BLaER1 (cell line): ENCODE measurements around the gene NUFIP2.
"Not testable (repeated sequence)": the region's sequence is repeated elsewhere in the genome, so short reads cannot be mapped to it uniquely, and the experiment has no call there.

Experiments
- H3K27ac ChIP-seq: shearing (Covaris generic); formaldehyde crosslinking; 2 replicates; pipeline ENCODE4 v1.8.1; 2022
- H3K27me3 ChIP-seq: shearing (Covaris generic); formaldehyde crosslinking; 2 replicates; pipeline ENCODE4 v1.8.1; 2022
- H3K36me3 ChIP-seq: shearing (Covaris generic); formaldehyde crosslinking; 2 replicates; pipeline ENCODE4 v1.8.1; 2022
- H3K4me1 ChIP-seq: shearing (Covaris generic); formaldehyde crosslinking; 2 replicates; pipeline ENCODE4 v1.8.1; 2022
- H3K4me2 ChIP-seq: shearing (Covaris generic); formaldehyde crosslinking; 2 replicates; pipeline ENCODE4 v1.8.1; 2022
- H3K4me3 ChIP-seq: shearing (Covaris generic); formaldehyde crosslinking; 2 replicates; pipeline ENCODE4 v1.8.1; 2022
- H3K9ac ChIP-seq: shearing (Covaris generic); formaldehyde crosslinking; 2 replicates; pipeline ENCODE4 v1.8.1; 2022
- H3K9me3 ChIP-seq: shearing (Covaris generic); formaldehyde crosslinking; 2 replicates; pipeline ENCODE4 v1.8.1; 2022
- H4K20me1 ChIP-seq: shearing (Covaris generic); formaldehyde crosslinking; 2 replicates; pipeline ENCODE4 v1.8.1; 2022
- Cebpa-rat ChIP-seq: shearing (Covaris generic); IDR thresholded peaks from 2 replicates; pipeline ENCODE4 v1.8.1; 2022

Gene NUFIP2

GRCh38 chr17:29240968-29241963, 52.7 kb downstream of the NUFIP2 start:
- Histone ChIP-seq H3K27ac (no peak overlapping the region), H4K20me1 (no peaks in the 10 kb centered on the region), H3K4me1 (peaks cover 32% of the 10 kb centered on the region), H3K9me3 (no peaks in the 10 kb centered on the region), H3K27me3 (no peaks in the 10 kb centered on the region), H3K4me3 (no peak overlapping the region), H3K9ac (no peak overlapping the region), H3K4me2 (no peak overlapping the region), H3K36me3 (no peaks in the 10 kb centered on the region)
- TF ChIP-seq Cebpa-rat: no peak

- no peaks in the 10 kb centered on the region for H3K9me3 ChIP-seq
- H3K4me3 ChIP-seq: no peak overlapping the region
- H3K4me2 ChIP-seq: peak overlapping the region; percentile 13; the same call in 1 of the 2 replicates
- no peaks in the 10 kb centered on the region for H4K20me1 ChIP-seq
- peaks cover 32% of the 10 kb centered on the region for H3K4me1 ChIP-seq
- peak overlapping the region; percentile 19; the same call in 1 of the 2 replicates for H3K27ac ChIP-seq
- H3K36me3 ChIP-seq: no peaks in the 10 kb centered on the region
- no peak for TF ChIP-seq Cebpa-rat
- no peak overlapping the region for H3K9ac ChIP-seq
- no peaks in the 10 kb centered on the region for H3K27me3 ChIP-seq
Measured at GRCh38 chr17:29240477-29240876, 53.5 kb downstream of the NUFIP2 start.

GRCh38 chr17:29238133-29238850, 55.7 kb downstream of the NUFIP2 start:
- Histone ChIP-seq H3K4me2 (peak overlapping the region; percentile 40), H3K27me3 (no peaks in the 10 kb centered on the region), H3K4me1 (peaks cover 32% of the 10 kb centered on the region), H4K20me1 (no peaks in the 10 kb centered on the region), H3K36me3 (no peaks in the 10 kb centered on the region), H3K9ac (no peak overlapping the region), H3K4me3 (no peak overlapping the region), H3K9me3 (no peaks in the 10 kb centered on the region), H3K27ac (peak overlapping the region; percentile 31; the same call in 1 of the 2 replicates)
- no peak for TF ChIP-seq Cebpa-rat

GRCh38 chr17:29237476-29238132, 56.3 kb downstream of the NUFIP2 start:
- no peaks in the 10 kb centered on the region for H3K27me3 ChIP-seq
- H4K20me1 ChIP-seq: no peaks in the 10 kb centered on the region
- H3K4me2 ChIP-seq: no peak overlapping the region
- no peak for TF ChIP-seq Cebpa-rat
- peaks cover 32% of the 10 kb centered on the region for H3K4me1 ChIP-seq
- H3K4me3 ChIP-seq: no peak overlapping the region
- no peak overlapping the region for H3K9ac ChIP-seq
- H3K27ac ChIP-seq: no peak overlapping the region
- H3K36me3 ChIP-seq: no peaks in the 10 kb centered on the region
- no peaks in the 10 kb centered on the region for H3K9me3 ChIP-seq

GRCh38 chr17:29235904-29236303, 58.0 kb downstream of the NUFIP2 start:
- Histone ChIP-seq H3K4me2 (no peak overlapping the region), H3K4me1 (peaks cover 28% of the 10 kb centered on the region)
- no peak for TF ChIP-seq Cebpa-rat

GRCh38 chr17:29234972-29235371, 59.0 kb downstream of the NUFIP2 start:
- not testable (repeated sequence) for H3K27ac ChIP-seq, H3K9me3 ChIP-seq, H3K36me3 ChIP-seq, H3K9ac ChIP-seq, H3K4me3 ChIP-seq, H4K20me1 ChIP-seq, H3K4me2 ChIP-seq, H3K27me3 ChIP-seq
- H3K4me1 ChIP-seq: peaks cover 19% of the 10 kb centered on the region

More at GRCh38 chr17:29235904-29236303, 58.0 kb downstream of the NUFIP2 start:
- no peak overlapping the region for H3K4me3 ChIP-seq
- H3K36me3 ChIP-seq: no peaks in the 10 kb centered on the region
- no peaks in the 10 kb centered on the region for H3K9me3 ChIP-seq
- H4K20me1 ChIP-seq: no peaks in the 10 kb centered on the region
- H3K9ac ChIP-seq: no peak overlapping the region
- H3K27me3 ChIP-seq: no peaks in the 10 kb centered on the region
- no peak overlapping the region for H3K27ac ChIP-seq

- H3K4me1 ChIP-seq: peaks cover 2% of the 10 kb centered on the region
- no peak for TF ChIP-seq Cebpa-rat
- H3K4me3 ChIP-seq: no peak overlapping the region
- H4K20me1 ChIP-seq: no peaks in the 10 kb centered on the region
- no peak overlapping the region for H3K4me2 ChIP-seq
- H3K9me3 ChIP-seq: no peaks in the 10 kb centered on the region
- no peak overlapping the region for H3K9ac ChIP-seq
- no peaks in the 10 kb centered on the region for H3K27me3 ChIP-seq
- H3K27ac ChIP-seq: no peak overlapping the region
- no peaks in the 10 kb centered on the region for H3K36me3 ChIP-seq
Measured at GRCh38 chr17:29233301-29233700, 60.6 kb downstream of the NUFIP2 start.

GRCh38 chr17:29225396-29225795, 68.6 kb downstream of the NUFIP2 start:
- no peaks in the 10 kb centered on the region for H3K9me3 ChIP-seq
- peaks cover 26% of the 10 kb centered on the region for H3K4me1 ChIP-seq
- H4K20me1 ChIP-seq: no peaks in the 10 kb centered on the region
- H3K4me2 ChIP-seq: peak overlapping the region; percentile 12; the same call in 1 of the 2 replicates
- H3K4me3 ChIP-seq: no peak overlapping the region
- H3K27ac ChIP-seq: no peak overlapping the region
- TF ChIP-seq Cebpa-rat: no peak
- no peaks in the 10 kb centered on the region for H3K36me3 ChIP-seq
- no peak overlapping the region for H3K9ac ChIP-seq
- H3K27me3 ChIP-seq: no peaks in the 10 kb centered on the region

GRCh38 chr17:29221338-29221737, 72.6 kb downstream of the NUFIP2 start:
- not testable (repeated sequence) for H3K4me3 ChIP-seq, H3K9ac ChIP-seq, H3K27me3 ChIP-seq, H4K20me1 ChIP-seq, H3K9me3 ChIP-seq, H3K4me2 ChIP-seq, H3K27ac ChIP-seq, H3K36me3 ChIP-seq
- peaks cover 36% of the 10 kb centered on the region for H3K4me1 ChIP-seq
